ENCODE measurements around the gene STAT2.

The STAT2 gene

GRCh38 chr12:56375598-56376434 lies 15.9 kb upstream of the STAT2 start:
- peak; percentile 14 for DNase-seq
- Histone ChIP-seq H3K79me2 (ENCODE audit: low read length) (no peaks in the 10 kb centered on the region), H3K9me2 (replicated peaks; ENCODE audit: insufficient read depth, low read length) (no peaks in the 10 kb centered on the region), H3K36me3 (replicated peaks; ENCODE audit: insufficient read depth, low read length) (no peaks in the 10 kb centered on the region), H3K4me2 (ENCODE audit: low read depth, low read length) (peak overlapping the region; percentile 65), H3F3A (ENCODE audit: insufficient read depth, low read length) (peaks cover 14% of the 10 kb centered on the region), H3K4me1 (ENCODE audit: low read length) (peaks cover 15% of the 10 kb centered on the region), H4K20me1 (ENCODE audit: insufficient read depth, low read length) (no peaks in the 10 kb centered on the region), H3K27ac (ENCODE audit: low read length) (peak overlapping the region; percentile 72; the same call in 1 of the 2 replicates), H3K27me3 (replicated peaks; ENCODE audit: insufficient read depth, low read length) (no peaks in the 10 kb centered on the region), H3K4me3 (ENCODE audit: low read length) (no peak overlapping the region), H2AFZ (ENCODE audit: low read length) (peak overlapping the region; percentile 33), H3K9ac (ENCODE audit: low read length) (peak overlapping the region; percentile 3; the same call in 1 of the 2 replicates), H3K9me3 (replicated peaks; ENCODE audit: insufficient read depth, low read length) (no peaks in the 10 kb centered on the region)
- TF ChIP-seq EZH2 (optimal IDR thresholded peaks at IDR 0.05; ENCODE audit: low read depth, low read length) (no peak), CTCF (IDR thresholded peaks at IDR 0.05; ENCODE audit: low read length) (no peak), EZH2phosphoT487 (IDR thresholded peaks at IDR 0.05; ENCODE audit: low read length) (no peak)

- no peaks in the 10 kb centered on the region for H3K36me3 ChIP-seq (replicated peaks; ENCODE audit: insufficient read depth, low read length)
- H3K9me2 ChIP-seq (replicated peaks; ENCODE audit: insufficient read depth, low read length), result no peaks in the 10 kb centered on the region
- H3K27me3 ChIP-seq (replicated peaks; ENCODE audit: insufficient read depth, low read length), result no peaks in the 10 kb centered on the region
- H3K9ac ChIP-seq (ENCODE audit: low read length), result peak overlapping the region; percentile 6; the same call in 1 of the 2 replicates
- TF ChIP-seq EZH2 (optimal IDR thresholded peaks at IDR 0.05; ENCODE audit: low read depth, low read length), result no peak
- no peak for TF ChIP-seq EZH2phosphoT487 (IDR thresholded peaks at IDR 0.05; ENCODE audit: low read length)
- TF ChIP-seq CTCF (IDR thresholded peaks at IDR 0.05; ENCODE audit: low read length), result no peak
- peaks cover 14% of the 10 kb centered on the region for H3F3A ChIP-seq (ENCODE audit: insufficient read depth, low read length)
- no peaks in the 10 kb centered on the region for H4K20me1 ChIP-seq (ENCODE audit: insufficient read depth, low read length)
- H2AFZ ChIP-seq (ENCODE audit: low read length), result peak overlapping the region; percentile 62
- H3K27ac ChIP-seq (ENCODE audit: low read length), result peak overlapping the region; percentile 72; the same call in 1 of the 2 replicates
- H3K9me3 ChIP-seq (replicated peaks; ENCODE audit: insufficient read depth, low read length), result no peaks in the 10 kb centered on the region
- H3K4me3 ChIP-seq (ENCODE audit: low read length), result no peak overlapping the region
- DNase-seq, result no peak
- no peaks in the 10 kb centered on the region for H3K79me2 ChIP-seq (ENCODE audit: low read length)
- peaks cover 15% of the 10 kb centered on the region for H3K4me1 ChIP-seq (ENCODE audit: low read length)
- H3K4me2 ChIP-seq (ENCODE audit: low read depth, low read length), result peak overlapping the region; percentile 65; the same call in 1 of the 2 replicates
Measured at GRCh38 chr12:56374726-56375597, 15.1 kb upstream of the STAT2 start.

GRCh38 chr12:56373515-56373914 lies 13.6 kb upstream of the STAT2 start:
- DNase-seq, result no peak
- Histone ChIP-seq H3K9me2 (replicated peaks; ENCODE audit: insufficient read depth, low read length) (no peaks in the 10 kb centered on the region), H3K4me2 (ENCODE audit: low read depth, low read length) (no peak overlapping the region), H4K20me1 (ENCODE audit: insufficient read depth, low read length) (no peaks in the 10 kb centered on the region), H3K27me3 (replicated peaks; ENCODE audit: insufficient read depth, low read length) (no peaks in the 10 kb centered on the region), H3K4me1 (ENCODE audit: low read length) (peaks cover 15% of the 10 kb centered on the region), H3F3A (ENCODE audit: insufficient read depth, low read length) (peaks cover 14% of the 10 kb centered on the region), H3K36me3 (replicated peaks; ENCODE audit: insufficient read depth, low read length) (no peaks in the 10 kb centered on the region), H3K4me3 (ENCODE audit: low read length) (no peak overlapping the region), H2AFZ (ENCODE audit: low read length) (no peak overlapping the region), H3K9ac (ENCODE audit: low read length) (no peak overlapping the region), H3K27ac (ENCODE audit: low read length) (no peak overlapping the region), H3K79me2 (ENCODE audit: low read length) (no peaks in the 10 kb centered on the region), H3K9me3 (replicated peaks; ENCODE audit: insufficient read depth, low read length) (no peaks in the 10 kb centered on the region)
- TF ChIP-seq EZH2 (optimal IDR thresholded peaks at IDR 0.05; ENCODE audit: low read depth, low read length), result no peak
